GM18867 (cell line): ENCODE data around the gene CD82.
"Not testable (repeated sequence)": the region's sequence is repeated elsewhere in the genome, so short reads cannot be mapped to it uniquely, and the experiment has no call there.

ENCODE experiments used
- ATAC-seq: cut with Tn5 transposase; IDR thresholded peaks from one replicate; pipeline ENCODE4 v1.9.1; 2021; ENCODE audit warnings: mild to moderate bottlenecking, moderate library complexity; ENCODE audit not compliant: unreplicated experiment

The CD82 gene

GRCh38 chr11:44658506-44658850, 93.0 kb downstream of the CD82 start:
- no peak for ATAC-seq

DNA sequence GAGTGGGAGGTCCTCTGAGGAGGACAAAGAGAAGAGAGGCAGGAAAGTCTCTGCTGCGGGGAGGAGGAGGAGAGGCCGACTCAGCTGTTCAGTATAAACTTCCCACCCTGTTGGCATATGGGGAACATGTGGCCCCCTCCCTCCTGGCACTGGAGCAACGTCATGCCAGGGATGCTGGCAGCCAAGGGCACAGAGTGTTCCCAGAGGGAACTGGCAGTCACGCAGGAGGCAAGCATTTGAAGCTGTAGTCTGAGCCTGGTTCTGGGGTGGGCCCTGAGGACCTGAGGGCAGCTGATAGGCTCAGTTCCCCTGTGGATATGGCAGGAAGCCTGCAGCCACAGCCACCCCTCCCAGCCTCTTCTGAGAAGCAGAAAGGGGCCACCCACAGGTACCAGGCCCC, 94.2 kb downstream of the CD82 start:
- ATAC-seq, result no peak

DNA sequence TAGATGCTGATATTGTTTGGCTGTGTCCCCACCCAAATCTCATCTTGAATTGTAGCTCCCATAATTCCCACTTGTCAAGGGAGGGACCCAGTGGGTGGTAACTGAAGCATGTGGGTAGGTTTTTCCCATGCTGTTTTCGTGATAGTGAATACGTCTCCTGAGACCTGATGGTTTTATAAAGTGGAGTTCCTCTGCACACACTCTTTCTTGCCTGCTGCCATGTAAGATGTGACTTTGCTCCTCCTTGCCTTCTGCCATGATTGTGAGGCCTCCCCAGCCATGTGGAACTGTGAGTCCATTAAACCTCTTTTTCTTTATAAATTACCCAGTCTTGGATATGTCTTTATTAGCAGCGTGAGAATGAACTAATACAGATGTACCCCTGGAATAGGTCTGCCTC, 95.1 kb downstream of the CD82 start:
- not testable (repeated sequence) for ATAC-seq

DNA sequence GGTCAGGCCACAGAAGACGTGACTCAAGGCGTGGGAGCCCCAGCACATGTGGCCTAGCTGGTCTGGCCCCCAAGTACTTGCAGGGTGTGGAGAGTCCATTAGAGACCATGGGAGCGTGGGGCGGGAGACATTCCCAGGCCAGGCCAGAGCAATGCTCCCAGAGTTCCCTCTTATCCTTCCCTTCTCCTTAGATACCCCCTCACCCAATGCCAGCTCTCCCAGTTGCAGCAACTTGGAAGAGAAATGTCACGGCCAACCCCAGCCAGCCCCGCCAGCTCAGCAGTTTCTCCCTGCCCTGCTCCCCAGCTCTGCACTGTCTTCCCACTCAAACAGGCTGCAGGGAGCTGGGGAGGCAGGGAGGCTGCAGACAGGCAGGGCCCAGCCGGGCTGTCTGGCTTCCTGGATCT, 95.9 kb downstream of the CD82 start:
- ATAC-seq, result no peak
